ENCODE measurements around the gene TUBB3.

Gene TUBB3

GRCh38 chr16:89936981-89937380, 13.8 kb downstream of the TUBB3 start:
- no peak for DNase-seq (ENCODE audit: low read depth, low spot score)

- no peak for DNase-seq (ENCODE audit: low read depth, low spot score)
These were observed 15.2 kb downstream of the TUBB3 start for GRCh38 chr16:89938175-89938885.

GRCh38 chr16:89944773-89945172, 21.6 kb downstream of the TUBB3 start:
- DNase-seq (ENCODE audit: low read depth, low spot score), result no peak

GRCh38 chr16:89945654-89946053, 22.5 kb downstream of the TUBB3 start:
- DNase-seq (ENCODE audit: low read depth, low spot score), result peak; percentile 53

GRCh38 chr16:89946515-89946914, 23.4 kb downstream of the TUBB3 start:
- DNase-seq (ENCODE audit: low read depth, low spot score), result no peak

GRCh38 chr16:89949121-89949742, 26.1 kb downstream of the TUBB3 start:
- no peak for DNase-seq (ENCODE audit: low read depth, low spot score)

GRCh38 chr16:89949756-89950155, 26.6 kb downstream of the TUBB3 start:
- no peak for DNase-seq (ENCODE audit: low read depth, low spot score)

GRCh38 chr16:89951509-89951908, 28.4 kb downstream of the TUBB3 start:
- DNase-seq (ENCODE audit: low read depth, low spot score), result no peak

GRCh38 chr16:89952049-89952448, 28.9 kb downstream of the TUBB3 start:
- no peak for DNase-seq (ENCODE audit: low read depth, low spot score)

- DNase-seq (ENCODE audit: low read depth, low spot score), result no peak
These were observed 29.4 kb downstream of the TUBB3 start for GRCh38 chr16:89952551-89952950.

GRCh38 chr16:89953671-89954406, 30.7 kb downstream of the TUBB3 start:
- DNase-seq (ENCODE audit: low read depth, low spot score), result no peak

GRCh38 chr16:89954462-89954861, 31.3 kb downstream of the TUBB3 start:
- DNase-seq (ENCODE audit: low read depth, low spot score), result no peak

- DNase-seq (ENCODE audit: low read depth, low spot score), result no peak
These were observed 32.0 kb downstream of the TUBB3 start for GRCh38 chr16:89955001-89955685.

- no peak for DNase-seq (ENCODE audit: low read depth, low spot score)
These were observed 33.5 kb downstream of the TUBB3 start for GRCh38 chr16:89956505-89957215.

GRCh38 chr16:89957216-89957785, 34.2 kb downstream of the TUBB3 start:
- no peak for DNase-seq (ENCODE audit: low read depth, low spot score)

GRCh38 chr16:89958068-89958467, 34.9 kb downstream of the TUBB3 start:
- peak; percentile 83 for DNase-seq (ENCODE audit: low read depth, low spot score)

- DNase-seq (ENCODE audit: low read depth, low spot score), result no peak
These were observed 35.5 kb downstream of the TUBB3 start for GRCh38 chr16:89958596-89958995.

GRCh38 chr16:89960966-89961365, 37.8 kb downstream of the TUBB3 start:
- no peak for DNase-seq (ENCODE audit: low read depth, low spot score)

GRCh38 chr16:89961920-89962319, 38.8 kb downstream of the TUBB3 start:
- no peak for DNase-seq (ENCODE audit: low read depth, low spot score)

GRCh38 chr16:89962754-89963498, 39.8 kb downstream of the TUBB3 start:
- DNase-seq (ENCODE audit: low read depth, low spot score), result no peak
